PFSK-1 (cell line): ENCODE measurements around the gene ATP10D.

Experiments used
- POLR2AphosphoS5 ChIP-seq: IDR thresholded peaks from 2 replicates; pipeline ENCODE4 v1.6.1; 2012; ENCODE audit warnings: low read depth, mild to moderate bottlenecking, control low read depth, low read length, moderate library complexity
- SIN3A ChIP-seq: IDR thresholded peaks from 2 replicates; pipeline ENCODE4 v1.6.1; 2012; ENCODE audit warnings: mild to moderate bottlenecking, low read length, moderate library complexity, borderline replicate concordance; ENCODE audit not compliant: insufficient read depth
- TAF1 ChIP-seq: IDR thresholded peaks from 2 replicates; pipeline ENCODE4 v1.6.1; 2012; ENCODE audit warnings: low read length, control low read depth, borderline replicate concordance; ENCODE audit not compliant: insufficient read depth

DNA sequence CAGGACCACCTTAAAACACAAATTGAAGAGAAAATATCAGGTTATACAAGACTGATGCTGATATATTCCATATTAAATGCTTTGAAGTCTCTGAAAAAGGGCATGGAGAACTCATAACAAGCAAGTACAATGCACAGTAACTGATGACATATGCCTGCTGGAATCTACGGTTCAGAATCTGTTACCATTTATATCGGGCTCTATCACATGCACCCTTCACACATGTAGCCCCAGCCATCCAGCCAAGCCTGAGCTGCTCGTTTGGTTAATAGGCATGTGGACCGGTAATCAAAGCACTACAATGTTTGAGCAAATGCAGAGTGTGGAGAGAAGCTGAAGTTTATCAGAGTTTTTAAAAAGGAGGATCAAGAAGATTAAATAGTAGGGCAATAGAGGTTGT lies 33.4 kb upstream of the ATP10D start:
- TF ChIP-seq POLR2AphosphoS5 (no peak), TAF1 (no peak), SIN3A (no peak)
